Tibial nerve (tissue), 4 donors: Measurements from ENCODE around the gene AOPEP. TPM values are rescaled to one million over a fixed set of nuclear protein-coding genes. Genes with fewer than 3 reads are reported as not detected.

Experiments
- DNase-seq, 2 donors: peaks; one replicate each; pipeline ENCODE4 v3.0.0-alpha.2; 2019; ENCODE audit warnings: low spot score in 2 of 2
- H3K27ac ChIP-seq, 4 donors: fragments of 200-600 bp; sonication (generic) in 3 of 4; one replicate each; pipeline ENCODE4 v1.5.1; 2017 to 2019; ENCODE audit warnings: mild to moderate bottlenecking in 1 of 4
- H3K27me3 ChIP-seq, 2 donors: fragments of 200-600 bp; sonication (generic) in 1 of 2; one replicate each; pipeline versions ENCODE4 v1.5.1 to v1.6.0; 2017 to 2019
- H3K36me3 ChIP-seq, 3 donors: fragments of 200-600 bp; sonication (generic); one replicate each; pipeline ENCODE4 v1.5.1; 2018 to 2019
- H3K4me1 ChIP-seq, 4 donors: fragments of 200-600 bp; sonication (generic) in 3 of 4; one replicate each; pipeline ENCODE4 v1.5.1; 2017 to 2019
- H3K4me3 ChIP-seq, 4 donors: fragments of 200-600 bp; sonication (generic) in 3 of 4; one replicate each; pipeline ENCODE4 v1.5.1; 2017 to 2019; ENCODE audit warnings: mild to moderate bottlenecking in 1 of 4, moderate library complexity in 1 of 4
- H3K9me3 ChIP-seq, 4 donors: fragments of 200-600 bp; sonication (generic) in 3 of 4; one replicate each; pipeline ENCODE4 v1.5.1; 2017 to 2019
- CTCF ChIP-seq, 5 experiments: fragments of 200-600 bp in 3 of 5; fragments of 450-650 bp in 2 of 5; sonication (generic) in 3 of 5; IDR thresholded peaks; one replicate each; pipeline ENCODE4 v1.5.1; 2016 to 2019; ENCODE audit warnings: antibody characterized with exemption in 5 of 5, mild to moderate bottlenecking in 3 of 5, moderate library complexity in 2 of 5
- EP300 ChIP-seq, 2 donors: sonication (generic); formaldehyde crosslinking; IDR thresholded peaks; one replicate each; pipeline ENCODE4 v1.6.1; 2017; ENCODE audit warnings: antibody characterized with exemption in 2 of 2, mild to moderate bottlenecking in 1 of 2
- POLR2A ChIP-seq, 2 donors: fragments of 450-650 bp; IDR thresholded peaks; one replicate each; pipeline ENCODE4 v1.6.1; 2017; ENCODE audit warnings: antibody characterized with exemption in 2 of 2, mild to moderate bottlenecking in 2 of 2, moderate library complexity in 2 of 2
- WGBS, 2 donors: methylation state at CpG; one replicate each; pipeline ENCODE4 v1.1.5; 2018; 5-methylcytosine and 5-hydroxymethylcytosine counted together
- total RNA-seq, 4 donors: library from RNA; depleted of rRNA; stranded (reverse); fragments of >200 nt; gene quantifications; one replicate each; pipeline ENCODE4 v1.1.0, GENCODE V29; 2016

Gene AOPEP
- total RNA-seq, 4 donors from 2014 or later = 236 to 323 (median 265) TPM

GRCh38 chr9:94920420-94921091, 194.1 kb downstream of the AOPEP start:
- Histone ChIP-seq H3K4me3 (no peak overlapping the region), H3K4me1 (peaks cover 3 to 61% (median 30%) of the 10 kb centered on the region in 4 donors), H3K9me3 (no peaks in the 10 kb centered on the region), H3K36me3 (no peaks in the 10 kb centered on the region), H3K27ac (peak overlapping the region; percentile 78 to 96 (median 86)), H3K27me3 (no peaks in the 10 kb centered on the region)
- DNase-seq = peak; percentile 49 to 57
- WGBS, 2 donors = 34 to 39% methylated on average over 12 of the region's 12 CpGs
- peak in 1 of 2 donors; percentile 28 for TF ChIP-seq POLR2A (IDR thresholded peaks at IDR 0.05)
- peak; percentile 10 to 80 for TF ChIP-seq EP300 (IDR thresholded peaks at IDR 0.05)
- no peak for TF ChIP-seq CTCF (IDR thresholded peaks at IDR 0.05)

GRCh38 chr9:94921092-94921471, 194.6 kb downstream of the AOPEP start:
- H3K27ac ChIP-seq = peak overlapping the region; percentile 78 to 96 (median 86)
- no peak for DNase-seq
- whole genome bisulfite sequencing, 2 donors = 21 to 23% methylated on average over 8 of the region's 8 CpGs
- H3K27me3 ChIP-seq = no peaks in the 10 kb centered on the region
- H3K36me3 ChIP-seq = no peaks in the 10 kb centered on the region
- peaks cover 3 to 64% (median 30%) of the 10 kb centered on the region in 4 donors for H3K4me1 ChIP-seq
- no peaks in the 10 kb centered on the region for H3K9me3 ChIP-seq
- H3K4me3 ChIP-seq = no peak overlapping the region
- TF ChIP-seq POLR2A (IDR thresholded peaks at IDR 0.05) (no peak), CTCF (IDR thresholded peaks at IDR 0.05) (no peak), EP300 (IDR thresholded peaks at IDR 0.05) (no peak)

GRCh38 chr9:94921656-94922055, 195.2 kb downstream of the AOPEP start:
- Histone ChIP-seq H3K4me3 (peak overlapping the region in 1 of 4 donors; percentile 11), H3K4me1 (peaks cover 3 to 67% (median 30%) of the 10 kb centered on the region in 4 donors), H3K9me3 (no peaks in the 10 kb centered on the region), H3K27me3 (no peaks in the 10 kb centered on the region), H3K27ac (peak overlapping the region; percentile 78 to 96 (median 86)), H3K36me3 (no peaks in the 10 kb centered on the region)
- WGBS, 2 donors = 42 to 50% methylated on average over 11 of the region's 11 CpGs
- TF ChIP-seq CTCF (IDR thresholded peaks at IDR 0.05) = no peak
- no peak for DNase-seq

GRCh38 chr9:94922098-94922607, 195.7 kb downstream of the AOPEP start:
- H3K27me3 ChIP-seq = no peaks in the 10 kb centered on the region
- TF ChIP-seq POLR2A (IDR thresholded peaks at IDR 0.05) (peak in 1 of 2 donors; percentile 25), CTCF (IDR thresholded peaks at IDR 0.05) (no peak), EP300 (IDR thresholded peaks at IDR 0.05) (peak; percentile 55 to 80)
- DNase-seq = peak; percentile 46 to 62
- no peaks in the 10 kb centered on the region for H3K9me3 ChIP-seq
- H3K4me3 ChIP-seq = peak overlapping the region in 1 of 4 donors; percentile 11
- H3K27ac ChIP-seq = peak overlapping the region; percentile 78 to 96 (median 86)
- peaks cover 0 to 2% (median 0%) of the 10 kb centered on the region in 3 donors for H3K36me3 ChIP-seq
- H3K4me1 ChIP-seq = peaks cover 3 to 64% (median 30%) of the 10 kb centered on the region in 4 donors
- WGBS, 2 donors = 28 to 35% methylated on average over 10 of the region's 10 CpGs

GRCh38 chr9:94922691-94923107, 196.2 kb downstream of the AOPEP start:
- 19% methylated on average over 5 of the region's 5 CpGs for WGBS, 2 donors
- peak in 1 of 2 donors; percentile 60 for DNase-seq
- Histone ChIP-seq H3K9me3 (no peaks in the 10 kb centered on the region), H3K27ac (peak overlapping the region; percentile 78 to 96 (median 86)), H3K36me3 (peaks cover 0 to 5% (median 0%) of the 10 kb centered on the region in 3 donors), H3K4me3 (peak overlapping the region in 1 of 4 donors; percentile 11), H3K4me1 (peaks cover 3 to 69% (median 30%) of the 10 kb centered on the region in 4 donors), H3K27me3 (no peaks in the 10 kb centered on the region)
- TF ChIP-seq EP300 (IDR thresholded peaks at IDR 0.05) (no peak), CTCF (IDR thresholded peaks at IDR 0.05) (no peak), POLR2A (IDR thresholded peaks at IDR 0.05) (peak in 1 of 2 donors; percentile 17)
